Measurements from ENCODE around the gene NEDD4L.

Gene NEDD4L

DNA sequence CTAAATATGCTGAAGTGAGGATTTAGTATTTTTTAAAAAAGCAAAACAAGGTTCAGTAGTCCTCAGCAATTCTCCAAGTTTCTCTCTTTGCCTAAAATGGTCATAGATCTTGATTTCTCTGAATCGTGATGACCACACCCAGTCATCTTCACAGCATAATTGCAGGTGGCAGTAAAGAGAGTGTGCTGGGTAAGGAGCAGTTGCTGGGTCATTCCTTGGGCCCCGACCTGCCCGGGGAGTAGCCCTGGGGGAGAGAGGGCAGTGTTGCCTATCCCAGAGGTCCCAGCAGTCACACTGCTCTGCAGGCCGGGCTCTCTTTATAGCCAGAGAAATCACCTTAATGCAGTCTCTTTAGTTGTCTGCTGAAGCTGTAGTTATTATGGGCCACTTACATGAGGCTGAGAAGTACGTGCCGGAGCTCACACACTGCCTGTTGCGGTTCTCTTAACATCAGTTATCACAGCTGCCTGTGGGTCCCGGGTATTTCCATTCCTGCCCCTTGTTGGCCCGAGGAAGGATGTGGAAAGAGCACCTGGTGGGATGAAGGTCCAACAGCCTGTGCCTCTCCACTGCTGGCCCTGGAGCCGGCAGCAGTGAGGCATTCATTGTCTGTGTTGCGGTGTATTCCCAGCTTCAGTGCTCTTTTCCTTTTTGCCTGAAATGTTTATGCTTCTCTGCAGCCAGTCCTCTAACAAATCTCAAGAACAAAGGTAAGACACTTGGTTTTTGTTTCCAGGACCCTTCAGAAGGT, 354.8 kb downstream of the NEDD4L start:
- DNase-seq: no peak
- Mint-ChIP-seq H3K27ac (no peak overlapping the region), H3K4me3 (no peak overlapping the region), H3K36me3 (ENCODE audit: low read depth) (peaks cover under 1% of the 10 kb centered on the region), H3K9me3 (no peaks in the 10 kb centered on the region), H3K27me3 (ENCODE audit: low read depth, poor library complexity) (peaks cover 4% of the 10 kb centered on the region), H3K4me1 (peaks cover 59% of the 10 kb centered on the region)
- TF ChIP-seq, protein P1, sequence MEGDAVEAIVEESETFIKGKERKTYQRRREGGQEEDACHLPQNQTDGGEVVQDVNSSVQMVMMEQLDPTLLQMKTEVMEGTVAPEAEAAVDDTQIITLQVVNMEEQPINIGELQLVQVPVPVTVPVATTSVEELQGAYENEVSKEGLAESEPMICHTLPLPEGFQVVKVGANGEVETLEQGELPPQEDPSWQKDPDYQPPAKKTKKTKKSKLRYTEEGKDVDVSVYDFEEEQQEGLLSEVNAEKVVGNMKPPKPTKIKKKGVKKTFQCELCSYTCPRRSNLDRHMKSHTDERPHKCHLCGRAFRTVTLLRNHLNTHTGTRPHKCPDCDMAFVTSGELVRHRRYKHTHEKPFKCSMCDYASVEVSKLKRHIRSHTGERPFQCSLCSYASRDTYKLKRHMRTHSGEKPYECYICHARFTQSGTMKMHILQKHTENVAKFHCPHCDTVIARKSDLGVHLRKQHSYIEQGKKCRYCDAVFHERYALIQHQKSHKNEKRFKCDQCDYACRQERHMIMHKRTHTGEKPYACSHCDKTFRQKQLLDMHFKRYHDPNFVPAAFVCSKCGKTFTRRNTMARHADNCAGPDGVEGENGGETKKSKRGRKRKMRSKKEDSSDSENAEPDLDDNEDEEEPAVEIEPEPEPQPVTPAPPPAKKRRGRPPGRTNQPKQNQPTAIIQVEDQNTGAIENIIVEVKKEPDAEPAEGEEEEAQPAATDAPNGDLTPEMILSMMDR (IDR thresholded peaks at IDR 0.05): no peak

DNA sequence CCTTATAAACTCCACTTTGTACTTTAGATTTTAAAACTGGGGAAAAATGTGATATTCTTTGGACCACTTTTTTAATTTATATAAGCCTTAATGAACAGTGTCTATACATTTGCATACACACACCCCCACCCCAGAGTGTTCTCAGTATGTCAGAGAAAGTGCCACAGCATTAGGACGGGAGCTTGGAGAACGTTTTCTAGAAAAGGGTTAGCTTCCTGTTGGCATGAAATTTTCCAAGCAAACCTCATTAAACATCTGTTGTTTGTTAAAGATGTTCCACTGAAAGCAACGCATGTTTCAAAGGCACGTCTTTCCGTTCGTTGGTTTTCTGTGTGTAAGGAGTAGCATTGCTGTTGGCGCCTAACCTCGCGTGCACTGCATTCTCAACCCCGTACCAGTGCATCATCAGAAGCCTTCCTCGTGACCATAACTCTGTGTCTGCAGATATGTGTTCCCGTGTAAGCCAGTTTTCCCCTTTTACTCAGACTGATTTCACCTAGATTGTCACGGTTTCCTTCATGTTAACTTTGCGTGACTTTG, 356.4 kb downstream of the NEDD4L start:
- TF ChIP-seq, protein P1 (IDR thresholded peaks at IDR 0.05): no peak
- no peaks in the 10 kb centered on the region for H3K36me3 Mint-ChIP-seq (ENCODE audit: low read depth)
- peaks cover 62% of the 10 kb centered on the region for H3K4me1 Mint-ChIP-seq
- no peak for DNase-seq
- H3K4me3 Mint-ChIP-seq: no peak overlapping the region
- no peak overlapping the region for H3K27ac Mint-ChIP-seq
- peaks cover 4% of the 10 kb centered on the region for H3K27me3 Mint-ChIP-seq (ENCODE audit: low read depth, poor library complexity)
- H3K9me3 Mint-ChIP-seq: no peaks in the 10 kb centered on the region

DNA sequence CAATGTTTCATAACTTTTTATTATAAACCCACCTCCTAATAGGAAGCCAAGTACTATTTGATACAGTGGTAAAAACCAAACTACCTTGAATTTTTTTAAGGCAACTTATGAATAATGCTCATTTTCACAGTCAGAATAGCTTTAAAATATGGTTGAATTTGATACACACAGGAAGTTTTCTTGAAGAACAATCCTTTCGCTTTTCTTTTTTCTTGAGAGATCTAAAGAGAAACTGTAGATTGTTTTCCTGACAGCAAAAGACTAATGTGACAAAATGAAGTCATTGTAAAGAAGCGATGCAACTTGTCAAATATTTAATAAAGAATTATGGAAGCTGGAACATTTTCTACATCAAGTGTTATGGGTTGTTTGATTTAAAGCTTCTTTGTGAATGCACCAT, 357.2 kb downstream of the NEDD4L start:
- peaks cover 57% of the 10 kb centered on the region for H3K4me1 Mint-ChIP-seq
- DNase-seq: no peak
- TF ChIP-seq, protein P1 (IDR thresholded peaks at IDR 0.05): no peak
- H3K27ac Mint-ChIP-seq: no peak overlapping the region
- peaks cover 4% of the 10 kb centered on the region for H3K27me3 Mint-ChIP-seq (ENCODE audit: low read depth, poor library complexity)
- no peaks in the 10 kb centered on the region for H3K9me3 Mint-ChIP-seq
- no peak overlapping the region for H3K4me3 Mint-ChIP-seq
- H3K36me3 Mint-ChIP-seq (ENCODE audit: low read depth): no peaks in the 10 kb centered on the region

DNA sequence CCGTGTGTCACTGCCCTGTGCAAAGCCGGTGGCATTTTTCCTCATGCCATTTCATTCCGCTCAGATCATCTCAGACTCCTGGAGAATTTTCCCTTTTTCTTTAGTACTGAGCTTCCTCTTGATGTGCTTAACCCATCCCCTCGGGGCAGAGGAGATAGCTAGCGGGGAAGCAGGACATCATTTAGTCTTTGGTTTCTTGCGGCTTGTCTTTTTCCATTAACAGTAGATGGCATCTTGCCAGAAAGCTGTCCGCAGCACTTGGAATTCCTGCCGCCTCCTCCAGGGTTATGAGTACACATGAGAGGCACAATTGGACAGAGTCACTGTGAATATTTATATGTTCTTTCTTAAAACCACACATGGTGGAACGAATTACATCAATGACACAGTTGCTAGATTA, 358.2 kb downstream of the NEDD4L start:
- H3K27me3 Mint-ChIP-seq (ENCODE audit: low read depth, poor library complexity): peaks cover 4% of the 10 kb centered on the region
- no peaks in the 10 kb centered on the region for H3K36me3 Mint-ChIP-seq (ENCODE audit: low read depth)
- DNase-seq: no peak
- H3K4me3 Mint-ChIP-seq: no peak overlapping the region
- peak overlapping the region; percentile 84 for H3K27ac Mint-ChIP-seq
- H3K4me1 Mint-ChIP-seq: peaks cover 48% of the 10 kb centered on the region
- H3K9me3 Mint-ChIP-seq: no peaks in the 10 kb centered on the region
- TF ChIP-seq, protein P1 (IDR thresholded peaks at IDR 0.05): no peak

DNA sequence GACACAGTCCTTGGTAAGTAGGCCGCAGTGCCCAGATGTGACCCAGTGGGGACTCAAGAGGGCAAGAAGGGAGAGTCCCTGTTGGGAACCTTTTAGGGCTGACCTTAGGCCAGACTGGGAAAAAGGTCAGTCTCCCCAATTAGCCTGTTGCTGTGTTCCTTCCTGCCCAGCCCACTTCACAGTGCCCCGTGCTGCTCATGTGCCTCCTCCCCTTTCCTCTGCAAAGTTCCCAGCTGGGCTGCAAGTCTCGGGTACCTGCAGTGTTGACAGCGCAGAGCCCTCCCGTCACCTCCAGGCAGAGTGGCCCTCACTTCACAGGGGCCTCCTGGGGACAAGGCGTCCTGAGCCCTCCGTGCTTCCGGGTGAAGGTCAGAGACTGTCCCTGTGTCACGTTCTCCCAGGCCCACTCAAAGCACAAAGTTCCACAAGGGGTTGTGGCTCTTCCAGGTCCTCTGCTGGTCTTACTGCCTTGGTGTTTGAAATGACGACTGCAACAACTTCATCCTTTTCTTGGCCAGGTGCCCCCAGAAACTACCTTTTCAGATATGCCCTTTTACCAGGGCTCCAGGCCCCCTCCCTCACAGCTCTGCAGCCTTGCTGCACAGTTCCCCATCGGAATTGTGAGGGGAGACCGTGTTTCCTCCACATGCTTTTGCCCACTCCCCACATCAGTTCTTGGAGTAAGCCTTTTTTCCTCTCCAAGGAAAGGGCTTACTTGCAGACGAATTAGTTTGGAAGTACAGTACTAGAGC, 359.1 kb downstream of the NEDD4L start:
- TF ChIP-seq, protein P1 (IDR thresholded peaks at IDR 0.05): no peak
- Mint-ChIP-seq H3K27ac (peak overlapping the region; percentile 84), H3K36me3 (ENCODE audit: low read depth) (no peaks in the 10 kb centered on the region), H3K4me1 (peaks cover 39% of the 10 kb centered on the region), H3K27me3 (ENCODE audit: low read depth, poor library complexity) (peaks cover 4% of the 10 kb centered on the region), H3K9me3 (no peaks in the 10 kb centered on the region), H3K4me3 (no peak overlapping the region)
- no peak for DNase-seq

All from nephron progenitor cell (in vitro differentiated cells).